ENCODE measurements around the gene AKT1.

Gene AKT1

DNA sequence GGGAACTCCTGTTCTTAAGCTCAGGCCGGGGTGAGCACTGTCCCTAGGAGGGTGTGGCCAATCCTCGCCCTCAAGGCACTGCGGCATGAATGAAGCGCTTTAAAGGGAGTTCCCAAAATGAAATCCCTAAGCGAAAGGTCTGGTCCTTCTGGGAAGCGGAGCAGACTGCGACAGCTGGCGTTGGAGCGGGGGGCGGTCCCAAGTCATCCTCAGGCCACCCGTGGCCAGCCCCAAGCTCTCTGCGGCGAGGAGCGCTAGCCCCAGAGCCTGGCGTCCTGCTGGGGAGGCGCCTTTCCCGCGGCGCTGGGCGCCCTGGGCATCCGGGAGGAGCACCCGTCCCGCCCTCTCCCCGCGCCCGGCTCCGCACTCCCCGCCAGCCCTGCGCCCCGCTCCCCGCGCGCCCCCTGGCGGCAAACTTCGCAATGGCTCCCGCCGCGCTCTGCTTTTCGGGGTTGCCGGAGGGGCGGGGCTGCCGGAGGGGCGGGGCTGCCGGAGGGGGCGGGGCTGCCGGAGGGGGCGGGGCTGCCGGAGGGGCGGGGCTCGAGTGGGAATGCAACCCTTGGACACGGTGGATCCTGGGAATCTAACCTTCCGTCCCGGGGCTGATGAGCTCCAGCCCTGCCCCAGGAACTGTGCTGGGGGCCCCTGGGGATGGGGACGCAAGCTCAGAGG, 30.8 kb upstream of the AKT1 start:
- Histone ChIP-seq H3K36me3 (ENCODE audit: control insufficient read depth, low read length) (no peaks in the 10 kb centered on the region), H3F3A (ENCODE audit: control insufficient read depth, insufficient read depth) (no peaks in the 10 kb centered on the region), H3K4me2 (ENCODE audit: low read length) (peak overlapping the region; percentile 62), H3K4me3 (ENCODE audit: low read length) (peak overlapping the region; percentile 60), H3K9me2 (replicated peaks; ENCODE audit: control insufficient read depth, low read length) (no peaks in the 10 kb centered on the region), H3K79me2 (ENCODE audit: control insufficient read depth, low read length) (no peaks in the 10 kb centered on the region), H4K20me1 (ENCODE audit: control insufficient read depth, insufficient read depth, low read depth, low read length) (no peaks in the 10 kb centered on the region), H3K27me3 (ENCODE audit: control insufficient read depth, low read length) (no peaks in the 10 kb centered on the region), H3K4me1 (ENCODE audit: control insufficient read depth, low read length) (peaks cover 3% of the 10 kb centered on the region; the same call in 1 of the 2 replicates), H3K27ac (ENCODE audit: low read depth, low read length) (no peak overlapping the region), H3K9me3 (ENCODE audit: control insufficient read depth, insufficient read depth, low read length) (peaks cover 4% of the 10 kb centered on the region; the same call in 1 of the 2 replicates)
- TF ChIP-seq CTCF (IDR thresholded peaks at IDR 0.05; ENCODE audit: low read depth, low read length, poor library complexity, severe bottlenecking) (peak; percentile 60), EZH2phosphoT487 (IDR thresholded peaks at IDR 0.05; ENCODE audit: borderline replicate concordance, low read length) (no peak)

DNA sequence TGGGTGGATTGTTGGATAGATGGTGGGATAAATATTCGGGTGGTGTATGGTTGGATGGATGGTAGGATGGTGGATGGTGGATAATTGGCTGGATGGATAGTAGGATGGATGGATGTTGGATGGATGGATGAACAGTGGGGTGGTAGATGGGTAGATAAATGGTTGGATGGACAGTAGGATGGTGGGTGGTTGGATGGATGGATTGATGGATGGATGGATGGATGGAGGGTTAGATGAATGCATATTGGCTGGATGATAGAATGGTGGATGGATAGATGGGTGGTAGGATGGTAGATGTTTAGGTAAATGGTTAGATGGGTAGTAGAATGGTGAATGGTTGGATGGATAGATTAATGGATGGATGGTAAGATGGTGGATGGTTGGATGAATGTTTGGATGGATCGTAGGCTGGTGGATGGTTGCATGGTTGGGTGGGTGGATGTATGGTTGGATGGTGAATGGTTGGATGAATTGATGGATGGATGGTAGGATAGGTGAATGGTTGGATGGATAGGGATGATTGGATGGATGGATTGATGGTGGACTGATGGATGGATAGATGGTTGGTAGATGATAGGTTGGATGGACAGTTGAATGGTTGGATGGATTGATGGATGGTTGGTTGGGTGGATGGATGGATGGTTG, 28.9 kb upstream of the AKT1 start:
- H3K9me3 ChIP-seq (ENCODE audit: control insufficient read depth, insufficient read depth, low read length) = peaks cover 4% of the 10 kb centered on the region; the same call in 1 of the 2 replicates
- H3K4me1 ChIP-seq (ENCODE audit: control insufficient read depth, low read length) = peaks cover 6% of the 10 kb centered on the region; the same call in 1 of the 2 replicates
- H3K79me2 ChIP-seq (ENCODE audit: control insufficient read depth, low read length) = no peaks in the 10 kb centered on the region
- no peaks in the 10 kb centered on the region for H4K20me1 ChIP-seq (ENCODE audit: control insufficient read depth, insufficient read depth, low read depth, low read length)
- no peak for TF ChIP-seq CTCF (IDR thresholded peaks at IDR 0.05; ENCODE audit: low read depth, low read length, poor library complexity, severe bottlenecking)
- no peak for TF ChIP-seq EZH2phosphoT487 (IDR thresholded peaks at IDR 0.05; ENCODE audit: borderline replicate concordance, low read length)
- no peaks in the 10 kb centered on the region for H3K36me3 ChIP-seq (ENCODE audit: control insufficient read depth, low read length)
- no peak overlapping the region for H3K4me3 ChIP-seq (ENCODE audit: low read length)
- no peak overlapping the region for H3K4me2 ChIP-seq (ENCODE audit: low read length)
- no peaks in the 10 kb centered on the region for H3F3A ChIP-seq (ENCODE audit: control insufficient read depth, insufficient read depth)
- H3K27me3 ChIP-seq (ENCODE audit: control insufficient read depth, low read length) = no peaks in the 10 kb centered on the region
- H3K27ac ChIP-seq (ENCODE audit: low read depth, low read length) = no peak overlapping the region
- H3K9me2 ChIP-seq (replicated peaks; ENCODE audit: control insufficient read depth, low read length) = no peaks in the 10 kb centered on the region

- no peak for TF ChIP-seq EZH2phosphoT487 (IDR thresholded peaks at IDR 0.05; ENCODE audit: borderline replicate concordance, low read length)
- no peak for TF ChIP-seq CTCF (IDR thresholded peaks at IDR 0.05; ENCODE audit: low read depth, low read length, poor library complexity, severe bottlenecking)
- Histone ChIP-seq H3K27ac (ENCODE audit: low read depth, low read length) (no peak overlapping the region), H3K36me3 (ENCODE audit: control insufficient read depth, low read length) (peaks cover 6% of the 10 kb centered on the region; the same call in 1 of the 2 replicates), H3K9me3 (ENCODE audit: control insufficient read depth, insufficient read depth, low read length) (peaks cover 4% of the 10 kb centered on the region; the same call in 1 of the 2 replicates), H3K79me2 (ENCODE audit: control insufficient read depth, low read length) (peaks cover 3% of the 10 kb centered on the region), H3K4me1 (ENCODE audit: control insufficient read depth, low read length) (peaks cover 6% of the 10 kb centered on the region; the same call in 1 of the 2 replicates), H3K4me2 (ENCODE audit: low read length) (no peak overlapping the region), H4K20me1 (ENCODE audit: control insufficient read depth, insufficient read depth, low read depth, low read length) (no peaks in the 10 kb centered on the region), H3K4me3 (ENCODE audit: low read length) (no peak overlapping the region), H3K27me3 (ENCODE audit: control insufficient read depth, low read length) (no peaks in the 10 kb centered on the region), H3F3A (ENCODE audit: control insufficient read depth, insufficient read depth) (0 out of 2 replicates have a peak, but pooled peaks cover 2% of the 10 kb centered on the region), H3K9me2 (replicated peaks; ENCODE audit: control insufficient read depth, low read length) (no peaks in the 10 kb centered on the region)
These were observed 27.5 kb upstream of the AKT1 start for GRCh38 chr14:104822821-104823615.

All from DOHH2 (cell line).